Ishikawa (cell line): ENCODE data around the gene GANC.

ENCODE experiments used
- CEBPB ChIP-seq: IDR thresholded peaks from 2 replicates; pipeline ENCODE4 v1.6.1; 2012
- CREB1 ChIP-seq: IDR thresholded peaks from 2 replicates; pipeline ENCODE4 v1.6.1; 2012; ENCODE audit warnings: low read depth
- EP300 ChIP-seq: IDR thresholded peaks from 2 replicates; pipeline ENCODE4 v1.6.1; 2012; ENCODE audit warnings: borderline replicate concordance
- FOXM1 ChIP-seq: IDR thresholded peaks from 2 replicates; pipeline ENCODE4 v1.6.1; 2012; ENCODE audit warnings: low read depth, borderline replicate concordance
- NFIC ChIP-seq: IDR thresholded peaks from 2 replicates; pipeline ENCODE4 v1.6.1; 2012
- TAF1 ChIP-seq: IDR thresholded peaks from 2 replicates; pipeline ENCODE4 v1.6.1; 2012; ENCODE audit warnings: low read depth, mild to moderate bottlenecking
- YY1 ChIP-seq: IDR thresholded peaks from 2 replicates; pipeline ENCODE4 v1.6.1; 2012; ENCODE audit warnings: low read depth
- TF ChIP-seq, protein P1 (sequence below): IDR thresholded peaks from 2 replicates; pipeline ENCODE4 v1.6.1; 2012

DNA sequence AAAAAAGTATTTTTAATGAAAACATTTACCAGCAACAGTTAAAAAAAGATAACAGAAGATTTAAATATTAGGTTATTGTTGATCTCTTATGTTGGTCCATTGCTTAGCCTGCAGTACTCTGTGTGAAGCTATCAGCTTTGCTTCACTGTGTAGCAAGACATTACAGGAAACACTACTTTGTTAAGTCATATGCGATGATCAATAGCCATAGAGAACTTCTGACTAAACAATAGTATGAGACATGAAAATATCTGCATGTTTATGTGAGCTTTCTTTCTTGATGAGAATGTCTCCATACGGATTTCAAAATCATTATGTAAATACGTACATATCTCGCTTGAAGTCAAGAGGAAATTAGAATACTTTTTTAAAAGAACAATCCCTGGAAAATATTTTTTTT lies 59.3 kb downstream of the GANC start:
- TF ChIP-seq EP300: no peak
- no peak for TF ChIP-seq NFIC
- no peak for TF ChIP-seq FOXM1
- TF ChIP-seq CREB1: no peak
- TF ChIP-seq CEBPB: no peak
- no peak for TF ChIP-seq YY1
- TF ChIP-seq, protein P1, sequence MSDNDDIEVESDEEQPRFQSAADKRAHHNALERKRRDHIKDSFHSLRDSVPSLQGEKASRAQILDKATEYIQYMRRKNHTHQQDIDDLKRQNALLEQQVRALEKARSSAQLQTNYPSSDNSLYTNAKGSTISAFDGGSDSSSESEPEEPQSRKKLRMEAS: no peak
- no peak for TF ChIP-seq TAF1
